ENCODE results near the gene NT5DC2.

GRCh38 chr3:52557011-52557960 is 23.6 kb upstream of the NT5DC2 start:
- no peak for TF ChIP-seq CTCF (IDR thresholded peaks at IDR 0.05)
- TF ChIP-seq POLR2A (IDR thresholded peaks at IDR 0.05) = no peak

Data from adrenal gland (tissue), 5 donors.